Vagina (tissue), 2 donors: Measurements from ENCODE around the gene PDK4. TPM values are rescaled to one million over a fixed set of nuclear protein-coding genes. Genes with fewer than 3 reads are reported as not detected.

Source experiments
- DNase-seq, 2 donors: peaks; one replicate each; pipeline ENCODE4 v3.0.0-alpha.2; 2017; ENCODE audit errors: extremely low spot score in 2 of 2
- H3K27ac ChIP-seq: fragments of 200-600 bp; sonication (generic); one replicate; pipeline ENCODE4 v1.5.1; 2019
- H3K27me3 ChIP-seq: fragments of 200-600 bp; sonication (generic); one replicate; pipeline ENCODE4 v1.5.1; 2019
- H3K36me3 ChIP-seq, 2 donors: fragments of 200-600 bp; sonication (generic); one replicate each; pipeline ENCODE4 v1.5.1; 2017 to 2019
- H3K4me1 ChIP-seq: fragments of 200-600 bp; sonication (generic); one replicate; pipeline ENCODE4 v1.5.1; 2019
- H3K4me3 ChIP-seq, 2 donors: fragments of 200-600 bp; sonication (generic); 1 replicate in 1 of 2; 2 replicates in 1 of 2; pipeline ENCODE4 v1.5.1; 2016 to 2019
- H3K9me3 ChIP-seq: fragments of 200-600 bp; sonication (generic); one replicate; pipeline ENCODE4 v1.5.1; 2019
- POLR2A ChIP-seq, 2 donors: fragments of 450-650 bp; IDR thresholded peaks; one replicate each; pipeline ENCODE4 v1.6.1; 2017; ENCODE audit warnings: antibody characterized with exemption in 2 of 2, mild to moderate bottlenecking in 2 of 2, moderate library complexity in 2 of 2
- POLR2AphosphoS5 ChIP-seq, 2 donors: sonication (generic); formaldehyde crosslinking; IDR thresholded peaks; one replicate each; pipeline ENCODE4 v1.9.0; 2017; ENCODE audit warnings: antibody characterized with exemption in 2 of 2, mild to moderate bottlenecking in 2 of 2, low read depth in 1 of 2; ENCODE audit not compliant: insufficient read depth in 1 of 2
- intact Hi-C: fragments of 100-400 bp; cut with DNase I; formaldehyde crosslinking; loops from one replicate; pipeline ENCODE4 v1.15.1; 2023
- total RNA-seq: library from RNA; depleted of rRNA; stranded (reverse); fragments of >200 nt; gene quantifications from one replicate; pipeline ENCODE4 v1.2.3, GENCODE V29; 2016
- TF ChIP-seq, protein P1 (sequence below), 3 experiments: fragments of 450-650 bp in 2 of 3; fragments of 200-600 bp in 1 of 3; sonication (generic) in 1 of 3; IDR thresholded peaks; one replicate each; pipeline ENCODE4 v1.5.1; 2017 to 2019; ENCODE audit warnings: antibody characterized with exemption in 3 of 3, mild to moderate bottlenecking in 2 of 3, moderate library complexity in 2 of 3

PDK4 gene
- total RNA-seq, 1 donor from 2014 or later: 399 TPM

DNA sequence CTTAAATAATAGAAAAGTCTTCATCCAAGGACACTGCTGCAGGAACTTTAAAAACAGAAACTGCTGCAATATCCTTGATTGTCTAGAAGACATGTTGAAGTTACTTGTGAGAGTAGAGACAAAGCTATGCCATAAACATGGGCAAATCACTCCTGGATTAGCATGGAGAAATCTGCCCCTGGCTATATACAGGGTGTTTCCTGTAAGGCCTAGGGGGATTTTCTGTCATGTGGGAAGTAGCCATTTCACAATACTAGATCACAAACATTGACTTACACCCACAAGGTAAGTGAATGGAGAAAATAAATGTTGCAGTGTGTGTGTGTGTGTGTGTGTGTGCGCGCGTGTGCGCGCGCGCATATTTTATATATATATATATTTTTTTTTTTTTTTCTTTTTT lies 35.2 kb upstream of the PDK4 start:
- Histone ChIP-seq H3K4me1 (peaks cover 18% of the 10 kb centered on the region), H3K4me3 (no peak overlapping the region), H3K27ac (peak overlapping the region; percentile 22), H3K9me3 (no peaks in the 10 kb centered on the region), H3K27me3 (no peaks in the 10 kb centered on the region), H3K36me3 (no peaks in the 10 kb centered on the region)
- intact Hi-C loops: no loop called here
- no peak for DNase-seq
- TF ChIP-seq POLR2AphosphoS5 (IDR thresholded peaks at IDR 0.05; ENCODE audit: insufficient read depth in 1 of 2, low read depth in 1 of 2) (no peak), POLR2A (IDR thresholded peaks at IDR 0.05) (no peak)
- TF ChIP-seq, protein P1, sequence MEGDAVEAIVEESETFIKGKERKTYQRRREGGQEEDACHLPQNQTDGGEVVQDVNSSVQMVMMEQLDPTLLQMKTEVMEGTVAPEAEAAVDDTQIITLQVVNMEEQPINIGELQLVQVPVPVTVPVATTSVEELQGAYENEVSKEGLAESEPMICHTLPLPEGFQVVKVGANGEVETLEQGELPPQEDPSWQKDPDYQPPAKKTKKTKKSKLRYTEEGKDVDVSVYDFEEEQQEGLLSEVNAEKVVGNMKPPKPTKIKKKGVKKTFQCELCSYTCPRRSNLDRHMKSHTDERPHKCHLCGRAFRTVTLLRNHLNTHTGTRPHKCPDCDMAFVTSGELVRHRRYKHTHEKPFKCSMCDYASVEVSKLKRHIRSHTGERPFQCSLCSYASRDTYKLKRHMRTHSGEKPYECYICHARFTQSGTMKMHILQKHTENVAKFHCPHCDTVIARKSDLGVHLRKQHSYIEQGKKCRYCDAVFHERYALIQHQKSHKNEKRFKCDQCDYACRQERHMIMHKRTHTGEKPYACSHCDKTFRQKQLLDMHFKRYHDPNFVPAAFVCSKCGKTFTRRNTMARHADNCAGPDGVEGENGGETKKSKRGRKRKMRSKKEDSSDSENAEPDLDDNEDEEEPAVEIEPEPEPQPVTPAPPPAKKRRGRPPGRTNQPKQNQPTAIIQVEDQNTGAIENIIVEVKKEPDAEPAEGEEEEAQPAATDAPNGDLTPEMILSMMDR (IDR thresholded peaks at IDR 0.05): no peak

DNA sequence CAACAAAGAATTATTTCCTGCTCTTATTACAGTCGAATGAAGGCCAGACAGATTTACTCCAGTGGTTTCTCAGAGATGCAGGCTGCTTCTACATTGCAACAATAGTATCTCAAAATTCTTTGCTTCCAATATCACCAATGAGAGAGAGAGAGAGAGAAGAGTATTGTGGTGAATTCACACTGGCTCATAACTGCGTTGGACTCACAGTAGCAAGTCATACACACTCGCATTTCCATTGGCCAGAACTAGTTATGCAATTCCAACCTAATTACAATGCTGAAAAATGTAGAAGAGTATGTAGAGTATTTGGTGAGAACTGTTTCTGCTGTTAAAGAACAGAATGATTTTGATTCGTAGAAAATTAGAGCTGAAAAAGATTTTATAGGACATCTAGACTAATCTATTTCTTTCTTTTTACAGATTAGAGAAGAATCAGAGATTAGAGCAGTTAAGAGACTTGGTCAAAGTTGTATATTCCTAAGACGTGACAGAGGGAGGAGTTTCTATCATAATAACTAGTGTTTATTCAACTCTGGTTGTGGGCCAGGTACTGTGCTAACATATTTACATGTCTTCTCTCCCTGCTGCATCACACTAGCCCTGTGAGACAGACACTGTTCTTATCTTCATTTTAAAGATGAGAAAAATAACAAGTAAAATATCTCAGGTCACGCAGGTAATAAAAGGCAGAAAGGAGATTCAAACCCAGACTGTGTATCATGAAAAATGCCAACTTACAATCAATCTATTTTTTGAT lies 34.6 kb upstream of the PDK4 start:
- H3K4me1 ChIP-seq: peaks cover 18% of the 10 kb centered on the region
- DNase-seq: no peak
- H3K4me3 ChIP-seq: no peak overlapping the region
- no peaks in the 10 kb centered on the region for H3K9me3 ChIP-seq
- peak overlapping the region; percentile 22 for H3K27ac ChIP-seq
- no peaks in the 10 kb centered on the region for H3K36me3 ChIP-seq
- intact Hi-C loops: no loop called here
- TF ChIP-seq POLR2AphosphoS5 (IDR thresholded peaks at IDR 0.05; ENCODE audit: insufficient read depth in 1 of 2, low read depth in 1 of 2) (no peak), POLR2A (IDR thresholded peaks at IDR 0.05) (no peak)
- TF ChIP-seq, protein P1 (IDR thresholded peaks at IDR 0.05): no peak
- H3K27me3 ChIP-seq: no peaks in the 10 kb centered on the region

- intact Hi-C loops: no loop called here
- no peak for DNase-seq
- Histone ChIP-seq H3K27ac (peak overlapping the region; percentile 47), H3K4me3 (no peak overlapping the region), H3K4me1 (peaks cover 18% of the 10 kb centered on the region), H3K27me3 (no peaks in the 10 kb centered on the region), H3K9me3 (no peaks in the 10 kb centered on the region), H3K36me3 (no peaks in the 10 kb centered on the region)
- TF ChIP-seq POLR2A (IDR thresholded peaks at IDR 0.05) (no peak), POLR2AphosphoS5 (IDR thresholded peaks at IDR 0.05; ENCODE audit: insufficient read depth in 1 of 2, low read depth in 1 of 2) (peak; percentile 24 to 92)
These were observed 32.6 kb upstream of the PDK4 start for GRCh38 chr7:95628831-95629439.

DNA sequence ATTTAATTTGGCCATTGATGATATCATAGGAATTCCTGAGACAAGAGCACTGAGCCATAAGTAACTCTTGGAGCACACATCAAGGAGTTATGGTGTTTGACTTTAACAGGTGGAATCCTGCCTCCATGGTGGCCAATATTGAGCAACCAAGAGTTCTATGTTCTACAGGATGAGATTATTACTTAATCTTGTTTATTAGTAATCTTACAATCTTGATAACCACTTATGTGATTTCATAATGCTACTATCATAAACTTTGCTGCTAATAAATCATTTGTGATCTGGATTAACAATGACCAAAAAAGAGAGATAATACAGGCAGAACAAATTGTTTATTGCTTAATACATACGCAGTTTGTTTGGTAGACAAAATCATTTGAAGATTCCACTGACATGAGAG lies 27.5 kb upstream of the PDK4 start:
- intact Hi-C loops: no loop called here
- Histone ChIP-seq H3K36me3 (no peaks in the 10 kb centered on the region), H3K27me3 (no peaks in the 10 kb centered on the region), H3K4me3 (no peak overlapping the region), H3K4me1 (peaks cover 7% of the 10 kb centered on the region), H3K9me3 (no peaks in the 10 kb centered on the region), H3K27ac (no peak overlapping the region)
- DNase-seq: no peak
- no peak for TF ChIP-seq POLR2A (IDR thresholded peaks at IDR 0.05)
- TF ChIP-seq, protein P1 (IDR thresholded peaks at IDR 0.05): no peak
- no peak for TF ChIP-seq POLR2AphosphoS5 (IDR thresholded peaks at IDR 0.05; ENCODE audit: insufficient read depth in 1 of 2, low read depth in 1 of 2)

- TF ChIP-seq POLR2A (IDR thresholded peaks at IDR 0.05): no peak
- TF ChIP-seq POLR2AphosphoS5 (IDR thresholded peaks at IDR 0.05; ENCODE audit: insufficient read depth in 1 of 2, low read depth in 1 of 2): no peak
- TF ChIP-seq, protein P1 (IDR thresholded peaks at IDR 0.05): no peak
- no peak for DNase-seq
- no peaks in the 10 kb centered on the region for H3K27me3 ChIP-seq
- H3K36me3 ChIP-seq: no peaks in the 10 kb centered on the region
- no peaks in the 10 kb centered on the region for H3K4me1 ChIP-seq
- H3K4me3 ChIP-seq: no peak overlapping the region
- H3K9me3 ChIP-seq: no peaks in the 10 kb centered on the region
- intact Hi-C loops: no loop called here
- no peak overlapping the region for H3K27ac ChIP-seq
These were observed 26.5 kb upstream of the PDK4 start for GRCh38 chr7:95622859-95623258.
